Left ventricle myocardium inferior (tissue), 1 donor: ENCODE results near the gene MGMT. TPM values are rescaled to one million over a fixed set of nuclear protein-coding genes. Genes with fewer than 3 reads are reported as not detected.

Experiments
- DNase-seq: peaks from one replicate; pipeline ENCODE4 v3.0.0-alpha.2; 2020
- H3K27ac ChIP-seq: fragments of 200-600 bp; replicated peaks from 2 replicates; pipeline ENCODE4 v1.8.0; 2021
- H3K27me3 ChIP-seq: fragments of 200-600 bp; 2 replicates; pipeline ENCODE4 v1.8.0; 2021; ENCODE audit warnings: low read depth
- H3K36me3 ChIP-seq: fragments of 200-600 bp; 2 replicates; pipeline ENCODE4 v1.8.0; 2021
- H3K4me1 ChIP-seq: fragments of 200-600 bp; 2 replicates; pipeline ENCODE4 v1.8.0; 2021
- H3K4me3 ChIP-seq: fragments of 200-600 bp; 2 replicates; pipeline ENCODE4 v1.8.0; 2021; ENCODE audit warnings: mild to moderate bottlenecking, moderate library complexity
- H3K9me3 ChIP-seq: fragments of 200-600 bp; replicated peaks from 2 replicates; pipeline ENCODE4 v1.8.0; 2021
- intact Hi-C: fragments of 100-400 bp; cut with micrococcal nuclease; formaldehyde crosslinking; loops from one replicate; pipeline ENCODE4 v1.11.0; 2022
- total RNA-seq: library from RNA; stranded (reverse); fragmentation: NEBNext Ultra II Directional; extraction: Animal tissue kit (Norgen Biotek cat#: 25700); gene quantifications from one replicate; pipeline ENCODE4 v1.2.1, GENCODE V29; 2021
- TF ChIP-seq, protein P1 (sequence below): fragments of 200-600 bp; IDR thresholded peaks from 2 replicates; pipeline ENCODE4 v1.8.0; 2021; ENCODE audit warnings: antibody characterized with exemption, mild to moderate bottlenecking, borderline replicate concordance
- donor health status: DM: no; HTN: yes; CAD: no; lungs with severe emphysema.

Gene MGMT
- total RNA-seq, 1 donor from 2014 or later, result 15.4 TPM

DNA sequence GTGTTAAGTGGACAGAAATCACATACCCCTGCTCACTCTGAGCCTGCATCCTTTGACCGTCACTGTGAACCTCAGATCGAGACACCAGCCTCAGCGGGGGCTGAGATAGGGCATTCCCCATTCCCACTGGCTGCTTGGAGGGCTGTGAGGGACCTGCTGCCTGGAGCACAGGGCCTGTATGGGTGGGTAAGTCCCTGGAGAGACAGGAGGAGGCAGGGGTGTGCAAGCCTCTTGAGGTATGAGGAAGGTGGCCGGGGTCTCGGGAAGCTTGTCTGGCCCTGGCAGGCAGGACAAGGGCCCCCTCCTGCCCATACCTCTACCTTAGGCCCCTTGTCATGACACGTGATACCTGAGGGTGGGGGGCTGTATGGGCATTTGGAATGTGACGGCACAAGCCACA lies 187.4 kb downstream of the MGMT start:
- Histone ChIP-seq H3K4me3 (no peak overlapping the region), H3K9me3 (no peaks in the 10 kb centered on the region), H3K4me1 (no peaks in the 10 kb centered on the region), H3K36me3 (no peaks in the 10 kb centered on the region), H3K27me3 (no peaks in the 10 kb centered on the region), H3K27ac (no peak overlapping the region)
- DNase-seq, result no peak
- TF ChIP-seq, protein P1, sequence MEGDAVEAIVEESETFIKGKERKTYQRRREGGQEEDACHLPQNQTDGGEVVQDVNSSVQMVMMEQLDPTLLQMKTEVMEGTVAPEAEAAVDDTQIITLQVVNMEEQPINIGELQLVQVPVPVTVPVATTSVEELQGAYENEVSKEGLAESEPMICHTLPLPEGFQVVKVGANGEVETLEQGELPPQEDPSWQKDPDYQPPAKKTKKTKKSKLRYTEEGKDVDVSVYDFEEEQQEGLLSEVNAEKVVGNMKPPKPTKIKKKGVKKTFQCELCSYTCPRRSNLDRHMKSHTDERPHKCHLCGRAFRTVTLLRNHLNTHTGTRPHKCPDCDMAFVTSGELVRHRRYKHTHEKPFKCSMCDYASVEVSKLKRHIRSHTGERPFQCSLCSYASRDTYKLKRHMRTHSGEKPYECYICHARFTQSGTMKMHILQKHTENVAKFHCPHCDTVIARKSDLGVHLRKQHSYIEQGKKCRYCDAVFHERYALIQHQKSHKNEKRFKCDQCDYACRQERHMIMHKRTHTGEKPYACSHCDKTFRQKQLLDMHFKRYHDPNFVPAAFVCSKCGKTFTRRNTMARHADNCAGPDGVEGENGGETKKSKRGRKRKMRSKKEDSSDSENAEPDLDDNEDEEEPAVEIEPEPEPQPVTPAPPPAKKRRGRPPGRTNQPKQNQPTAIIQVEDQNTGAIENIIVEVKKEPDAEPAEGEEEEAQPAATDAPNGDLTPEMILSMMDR, result no peak
- intact Hi-C loops, result no loop called here

DNA sequence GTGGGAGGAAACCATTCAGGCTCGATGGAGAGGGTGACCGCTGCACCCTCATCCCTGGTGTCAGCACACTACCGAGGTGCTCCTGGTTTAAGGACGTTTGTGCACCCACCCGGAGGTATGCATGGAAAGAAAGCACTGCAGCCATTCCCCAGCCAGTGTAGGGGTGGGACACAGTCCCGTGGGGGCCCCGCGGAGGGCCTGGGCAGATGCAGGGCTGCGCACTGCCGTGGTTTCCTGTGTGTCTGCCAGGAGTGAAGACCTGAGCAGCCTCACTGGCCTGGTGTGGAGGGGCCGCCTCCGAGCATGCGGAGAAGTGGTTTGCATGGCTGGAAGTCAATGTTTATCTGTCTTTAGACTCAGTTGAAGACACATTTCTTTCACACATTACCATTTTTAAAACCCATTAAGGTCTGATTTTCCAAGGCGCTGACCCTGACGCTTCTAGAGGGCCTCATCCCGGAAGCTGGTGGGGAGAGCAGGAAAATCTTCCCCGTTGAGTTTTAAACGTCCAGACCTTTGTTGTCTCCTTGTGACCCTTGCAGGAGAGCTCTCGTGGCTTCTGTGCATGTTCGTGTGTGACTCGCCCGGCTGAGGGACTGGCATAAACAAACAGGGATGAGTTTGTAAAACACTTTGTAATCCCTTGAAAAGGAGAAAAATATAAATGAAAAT lies 188.1 kb downstream of the MGMT start:
- Histone ChIP-seq H3K36me3 (no peaks in the 10 kb centered on the region), H3K4me3 (no peak overlapping the region), H3K27me3 (no peaks in the 10 kb centered on the region), H3K27ac (no peak overlapping the region), H3K9me3 (no peaks in the 10 kb centered on the region), H3K4me1 (no peaks in the 10 kb centered on the region)
- TF ChIP-seq, protein P1, result no peak
- intact Hi-C loops, result no loop called here
- no peak for DNase-seq

DNA sequence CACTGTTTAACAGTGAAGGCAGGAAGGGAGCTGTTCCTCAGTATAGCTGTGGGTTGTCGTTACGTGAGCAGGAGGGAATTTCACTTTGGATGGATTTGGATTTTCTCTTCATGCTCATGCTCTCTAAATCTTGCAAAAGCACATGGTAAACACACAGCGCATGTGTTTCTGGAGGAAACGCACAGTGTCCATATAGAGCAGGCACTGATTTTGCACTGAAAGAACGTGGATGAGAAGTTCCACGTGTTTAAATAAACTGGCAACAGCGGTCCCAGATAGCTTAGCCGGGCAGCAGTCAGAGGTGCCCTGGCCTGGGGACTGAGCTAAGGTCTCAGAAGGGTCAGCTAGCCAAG lies 188.6 kb downstream of the MGMT start:
- no peaks in the 10 kb centered on the region for H3K27me3 ChIP-seq
- TF ChIP-seq, protein P1, result no peak
- no peaks in the 10 kb centered on the region for H3K36me3 ChIP-seq
- no peak for DNase-seq
- intact Hi-C loops, result no loop called here
- no peaks in the 10 kb centered on the region for H3K4me1 ChIP-seq
- H3K9me3 ChIP-seq, result no peaks in the 10 kb centered on the region
- H3K27ac ChIP-seq, result no peak overlapping the region
- no peak overlapping the region for H3K4me3 ChIP-seq

DNA sequence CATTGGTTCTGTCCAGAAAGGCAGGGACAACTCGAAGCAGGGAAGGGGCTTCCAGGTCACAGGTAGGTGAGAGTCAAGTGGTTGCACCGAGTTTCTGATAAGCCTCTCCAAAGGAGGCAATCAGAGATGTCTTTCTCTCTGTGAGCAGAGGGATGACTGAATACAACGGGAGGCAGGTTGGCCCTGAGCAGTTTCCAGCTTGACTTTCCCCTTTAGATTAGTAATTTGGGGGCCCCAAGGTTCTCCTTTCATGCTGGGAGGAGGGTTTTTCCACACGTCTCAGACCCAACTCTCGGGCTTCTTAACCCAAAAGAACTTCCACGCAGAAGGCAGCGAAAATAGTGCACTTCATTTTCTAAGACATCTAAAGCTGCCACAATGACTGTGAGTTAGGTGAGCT lies 189.6 kb downstream of the MGMT start:
- H3K4me1 ChIP-seq, result no peaks in the 10 kb centered on the region
- TF ChIP-seq, protein P1, result no peak
- H3K36me3 ChIP-seq, result no peaks in the 10 kb centered on the region
- no peak for DNase-seq
- no peak overlapping the region for H3K4me3 ChIP-seq
- no peaks in the 10 kb centered on the region for H3K9me3 ChIP-seq
- no peak overlapping the region for H3K27ac ChIP-seq
- intact Hi-C loops, result no loop called here
- H3K27me3 ChIP-seq, result no peaks in the 10 kb centered on the region

DNA sequence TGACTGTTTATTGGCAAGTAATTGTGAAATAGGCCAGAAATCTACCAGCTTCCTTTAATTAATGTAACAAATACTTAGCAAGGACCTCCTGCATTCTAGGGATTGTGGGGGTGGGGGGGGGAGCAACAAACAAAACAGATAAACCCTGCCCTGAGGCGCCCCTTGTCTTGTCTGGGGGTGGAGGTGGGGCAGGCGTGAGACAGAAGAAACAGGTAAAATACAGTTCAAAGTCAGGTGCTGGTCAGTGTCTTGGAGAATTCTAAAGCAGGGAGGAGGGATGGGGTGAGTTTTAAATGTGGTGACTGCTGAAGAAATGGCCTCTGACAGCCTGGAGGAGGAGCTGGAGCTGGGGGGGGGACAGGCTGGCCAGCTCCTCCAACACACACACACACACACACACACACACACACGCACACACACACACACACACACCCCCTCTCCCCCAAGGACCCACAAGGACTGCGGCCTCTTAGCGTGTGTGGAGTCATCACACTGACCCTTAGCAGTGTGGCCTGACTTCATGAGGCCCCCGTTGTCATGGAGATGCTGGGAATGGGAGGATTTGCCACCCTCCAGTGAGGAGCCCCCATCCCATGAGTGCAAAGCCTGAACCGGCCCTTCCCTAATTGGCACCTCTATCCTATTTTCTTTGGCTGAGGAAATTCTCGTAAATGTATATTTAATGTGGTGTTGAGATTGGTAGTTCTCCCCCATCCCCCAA lies 190.4 kb downstream of the MGMT start:
- intact Hi-C loops, result no loop called here

More for the DNA sequence above, 190.4 kb downstream of the MGMT start:
- Histone ChIP-seq H3K4me3 (no peak overlapping the region), H3K27ac (no peak overlapping the region), H3K4me1 (no peaks in the 10 kb centered on the region), H3K9me3 (no peaks in the 10 kb centered on the region), H3K27me3 (no peaks in the 10 kb centered on the region), H3K36me3 (no peaks in the 10 kb centered on the region)
- DNase-seq, result no peak
- TF ChIP-seq, protein P1, result no peak
